CD4-positive, CD25-positive, alpha-beta regulatory T cell (primary cell): ENCODE results near the gene RPS4Y2. TPM values are rescaled to one million over a fixed set of nuclear protein-coding genes. Genes with fewer than 3 reads are reported as not detected.

Experiments used
- polyA plus RNA-seq, 4 donors: library from polyadenylated mRNA; unstranded; fragments of 300-500 nt; fragmentation: Illumina TruSeq; gene quantifications; one replicate each; pipeline ENCODE4 v1.2.3, GENCODE V29; 2021
- total RNA-seq: library from RNA; stranded (reverse); gene quantifications from one replicate; pipeline ENCODE4 v1.2.3, GENCODE V29; 2022

Gene RPS4Y2
- total and polyA plus RNA-seq, 5 donors from 2014 or later = not detected

Other genes starting within 250 kb of the RPS4Y2 start
- gene EIF1AY, start 180.3 kb upstream of the RPS4Y2 start, total RNA-seq = not detected
- 10 to 100 TPM in 1 of 4 donors, not detected in 3; 72.8 TPM for gene EIF1AY, start 180.3 kb upstream of the RPS4Y2 start, polyA plus RNA-seq